HG03342 (cell line): ENCODE results near the gene CCDC149.

Experiments
- ATAC-seq: cut with Tn5 transposase; IDR thresholded peaks from one replicate; pipeline ENCODE4 v1.9.1; 2021; ENCODE audit warnings: mild to moderate bottlenecking, moderate library complexity; ENCODE audit not compliant: unreplicated experiment

The CCDC149 gene

GRCh38 chr4:24881508-24882196, 31.2 kb downstream of the CCDC149 start:
- no peak for ATAC-seq

DNA sequence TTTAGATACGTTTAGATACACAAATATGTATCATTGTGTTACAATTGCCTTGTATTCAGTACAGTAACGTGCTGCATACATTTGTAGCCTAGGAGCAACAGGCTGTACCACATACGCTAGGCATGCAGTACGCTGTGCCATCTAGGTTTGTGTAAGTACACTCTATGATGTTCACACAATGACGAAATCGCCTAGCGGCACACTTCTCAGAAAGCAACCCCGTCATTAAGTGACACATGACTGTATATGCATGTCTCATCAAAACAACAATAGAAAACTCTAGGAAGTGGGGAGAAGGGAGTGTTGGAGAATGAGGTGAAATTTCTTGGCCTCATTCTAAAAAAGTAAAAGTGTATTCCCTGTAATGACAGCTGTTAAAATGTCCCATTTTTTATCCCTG, 32.7 kb downstream of the CCDC149 start:
- no peak for ATAC-seq

DNA sequence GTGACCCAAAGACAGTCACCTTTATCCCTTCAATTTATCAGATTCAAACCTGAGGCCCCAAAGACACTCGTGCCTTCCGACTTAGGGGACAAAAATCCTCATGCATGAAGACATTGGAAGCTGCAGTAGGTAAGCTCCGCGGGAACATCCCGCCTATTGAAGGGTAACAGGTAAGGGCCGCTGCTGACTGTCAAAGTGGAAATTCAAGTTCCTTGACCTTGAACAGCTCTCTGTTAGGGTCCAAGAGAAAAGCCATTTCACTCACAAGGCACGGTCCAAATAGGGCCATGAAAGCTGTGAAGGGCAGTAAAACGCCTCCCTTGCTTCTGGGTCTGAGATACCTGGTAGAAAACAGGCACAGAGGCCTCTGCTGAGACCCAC, 34.2 kb downstream of the CCDC149 start:
- no peak for ATAC-seq

DNA sequence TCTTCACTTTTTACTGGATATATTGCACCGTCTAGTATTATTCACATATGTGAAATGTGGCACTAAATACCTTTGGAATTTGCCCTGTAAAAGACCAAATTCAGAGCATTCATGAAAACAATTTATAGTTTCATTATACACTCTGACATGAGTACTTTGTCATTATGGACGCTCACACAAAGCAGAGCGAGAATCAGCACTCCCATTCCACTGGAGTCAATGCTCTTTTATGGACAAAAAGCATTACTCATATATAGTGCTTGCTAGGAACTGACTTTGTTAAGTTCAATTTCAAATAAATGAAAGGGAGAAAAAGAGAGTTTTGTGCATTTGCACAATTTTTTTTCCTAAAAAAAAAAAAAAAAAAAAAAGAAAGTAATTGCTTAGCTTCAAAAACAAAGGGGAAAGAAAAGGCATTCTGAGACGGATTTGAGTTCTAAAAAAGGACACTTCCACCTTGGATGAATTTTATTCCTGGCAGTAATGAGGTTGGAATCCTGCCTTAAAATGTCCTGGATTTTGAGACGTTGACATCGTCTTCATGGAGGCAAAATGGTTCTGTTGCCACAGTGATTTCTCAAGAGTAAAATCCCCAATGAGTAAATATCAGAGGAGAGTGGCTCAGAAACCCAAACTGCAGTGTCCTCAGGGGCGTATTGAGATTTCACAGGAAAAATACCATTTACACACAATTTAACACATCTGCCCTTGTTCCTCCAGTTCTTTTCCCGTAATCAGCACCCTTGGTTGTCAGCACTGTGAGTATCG, 34.8 kb downstream of the CCDC149 start:
- ATAC-seq: no peak

DNA sequence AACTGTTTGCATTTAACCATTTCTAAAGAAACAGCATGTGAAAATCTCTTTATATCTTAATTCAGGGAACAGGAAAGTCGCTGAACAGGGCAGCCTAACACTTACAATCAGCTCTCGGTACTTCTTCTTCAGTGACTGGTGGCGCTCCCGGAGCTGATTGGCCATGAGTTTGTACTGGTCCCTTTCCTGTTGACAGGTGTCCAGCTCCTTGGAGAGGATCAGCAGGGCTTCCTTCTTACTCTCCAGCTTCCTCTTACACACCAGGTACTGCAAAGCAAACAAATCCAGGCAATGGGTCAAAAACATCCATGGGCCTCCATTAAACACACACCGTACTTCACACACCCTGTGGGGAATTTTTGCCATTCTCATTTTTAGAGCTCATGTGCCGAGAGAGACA, 36.4 kb downstream of the CCDC149 start:
- no peak for ATAC-seq

DNA sequence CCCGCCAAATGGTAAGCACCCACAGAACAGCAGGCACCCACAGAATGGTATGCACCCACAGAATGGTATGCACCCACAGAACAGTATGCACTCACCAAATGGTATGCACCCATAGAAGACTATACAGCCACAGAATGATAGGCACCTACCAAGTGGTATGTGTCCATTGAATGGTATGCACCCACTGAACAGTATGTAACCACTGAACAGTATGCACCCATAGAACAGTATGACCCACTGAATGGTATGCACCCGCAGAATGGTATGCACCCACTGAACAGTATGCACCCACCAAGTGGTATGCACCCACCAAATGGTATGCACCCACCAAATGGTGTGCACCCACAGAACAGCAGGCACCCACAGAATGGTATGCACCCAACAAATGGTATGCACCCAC, 40.1 kb downstream of the CCDC149 start:
- ATAC-seq: no peak

GRCh38 chr4:24871210-24871609, 41.6 kb downstream of the CCDC149 start:
- no peak for ATAC-seq

GRCh38 chr4:24867766-24868296, 45.0 kb downstream of the CCDC149 start:
- no peak for ATAC-seq

DNA sequence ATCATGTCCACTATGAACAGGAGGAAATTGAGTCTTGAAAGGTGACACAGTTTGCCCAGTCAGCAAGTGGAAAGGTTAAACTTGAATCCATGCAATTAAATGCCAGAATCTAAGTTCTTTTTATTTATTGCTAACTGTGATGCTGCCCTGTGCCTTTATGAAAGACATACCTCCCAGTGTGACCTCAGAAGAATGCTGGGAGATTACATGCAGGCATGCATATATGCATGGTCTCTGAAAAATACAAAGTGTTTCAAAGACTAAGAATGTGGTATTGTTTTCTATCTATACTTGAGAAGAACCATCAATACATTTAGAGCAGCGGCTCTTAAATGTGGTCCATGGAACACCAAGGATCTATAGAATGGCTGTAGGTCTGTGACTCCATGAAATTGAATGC, 45.6 kb downstream of the CCDC149 start:
- no peak for ATAC-seq

- no peak for ATAC-seq
Measured at GRCh38 chr4:24865401-24865800, 47.4 kb downstream of the CCDC149 start.

DNA sequence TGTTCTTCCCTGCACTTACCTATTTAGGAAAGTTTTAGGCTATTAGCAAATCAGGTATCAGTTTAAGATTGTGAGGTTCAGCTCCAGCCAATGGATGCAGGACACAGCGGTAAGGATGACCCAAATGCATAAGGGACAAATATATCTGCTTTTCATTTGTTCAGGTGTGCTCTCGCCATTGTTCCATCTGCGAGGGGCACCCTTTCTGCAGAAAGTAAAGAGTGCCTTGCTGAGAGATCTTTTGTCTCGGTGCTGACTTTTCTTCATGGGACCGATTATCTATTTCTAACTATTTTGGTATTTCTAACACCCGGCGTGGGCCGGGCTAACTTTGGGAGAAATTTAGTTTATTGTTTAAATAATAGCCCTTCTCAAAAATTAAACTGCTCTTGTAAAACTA, 49.0 kb downstream of the CCDC149 start:
- no peak for ATAC-seq

- ATAC-seq: peak; percentile 40
Measured at GRCh38 chr4:24862073-24862751, 50.6 kb downstream of the CCDC149 start.

- ATAC-seq: no peak
Measured at GRCh38 chr4:24858550-24858949, 54.3 kb downstream of the CCDC149 start.

- no peak for ATAC-seq
Measured at GRCh38 chr4:24858026-24858425, 54.8 kb downstream of the CCDC149 start.

GRCh38 chr4:24856586-24856985, 56.3 kb downstream of the CCDC149 start:
- ATAC-seq: peak; percentile 95

DNA sequence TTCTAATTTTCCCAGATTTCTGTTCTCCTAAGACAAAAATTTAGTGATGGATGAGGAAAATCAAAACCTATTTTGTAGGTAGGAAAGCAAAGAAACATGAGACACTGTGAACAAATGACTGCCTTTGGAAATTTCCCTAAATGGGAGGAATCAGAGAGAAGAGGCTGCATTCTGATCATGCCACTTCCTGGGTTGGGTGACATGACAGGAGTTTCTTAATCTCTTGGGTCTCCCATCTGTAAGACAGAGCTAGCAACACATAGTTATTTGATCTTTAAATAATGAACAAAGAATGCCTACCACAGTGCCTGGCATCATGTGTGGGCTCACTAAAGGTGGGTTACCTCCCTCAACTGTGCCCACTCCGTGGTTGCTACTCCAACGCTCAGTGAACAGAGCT, 57.1 kb downstream of the CCDC149 start:
- ATAC-seq: no peak

GRCh38 chr4:24853142-24853541, 59.7 kb downstream of the CCDC149 start:
- ATAC-seq: no peak

GRCh38 chr4:24850674-24851073, 62.2 kb downstream of the CCDC149 start:
- no peak for ATAC-seq

GRCh38 chr4:24849756-24850155, 63.1 kb downstream of the CCDC149 start:
- no peak for ATAC-seq

- ATAC-seq: no peak
Measured at GRCh38 chr4:24849351-24849750, 63.5 kb downstream of the CCDC149 start.

DNA sequence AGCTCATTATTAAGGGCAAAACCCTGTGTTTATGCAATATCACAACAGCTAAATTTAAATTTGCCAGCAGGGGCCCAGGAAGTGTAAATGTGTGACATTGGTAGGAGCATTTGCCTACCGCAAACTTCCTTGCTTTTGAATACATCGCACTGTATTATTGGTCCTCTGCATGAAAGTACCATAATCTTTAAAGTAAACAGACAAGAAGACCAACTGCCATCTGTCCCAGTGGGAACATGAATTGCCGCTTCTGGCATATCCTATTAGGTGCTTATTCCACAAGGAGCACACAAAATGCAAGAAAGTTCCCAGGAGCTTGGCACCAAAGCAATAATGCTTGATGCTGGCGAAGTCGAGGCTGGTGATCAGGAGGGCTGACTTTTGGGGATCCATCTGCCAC, 66.1 kb downstream of the CCDC149 start:
- ATAC-seq: no peak

DNA sequence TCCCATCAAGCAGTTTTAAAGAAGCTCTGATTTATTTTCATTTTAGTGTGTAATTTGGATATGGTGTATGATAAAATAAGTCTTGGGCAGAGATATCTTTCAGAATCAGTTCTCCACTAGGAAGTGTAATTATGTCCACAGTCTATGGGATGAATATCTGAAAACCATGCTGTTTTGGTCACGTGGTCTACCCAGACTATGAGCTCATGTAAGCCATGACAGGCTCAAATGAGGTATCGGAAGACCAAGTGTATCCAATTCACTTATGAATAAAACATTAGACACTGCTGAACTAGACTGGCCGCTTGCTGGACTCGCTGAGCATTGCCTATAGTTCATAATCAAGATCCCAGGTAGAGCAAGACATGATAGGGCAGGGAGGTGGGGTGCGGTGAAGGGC, 66.9 kb downstream of the CCDC149 start:
- ATAC-seq: no peak
